IPS DF 4.7 (cell line): ENCODE results near the gene SOCS6.
"Not testable (repeated sequence)": the region's sequence is repeated elsewhere in the genome, so short reads cannot be mapped to it uniquely, and the experiment has no call there.

Source experiments
- DNase-seq: peaks from one replicate; pipeline ENCODE4 v3.0.0-alpha.2; 2013; ENCODE audit warnings: low spot score; ENCODE audit errors: extremely low read depth

Gene SOCS6

DNA sequence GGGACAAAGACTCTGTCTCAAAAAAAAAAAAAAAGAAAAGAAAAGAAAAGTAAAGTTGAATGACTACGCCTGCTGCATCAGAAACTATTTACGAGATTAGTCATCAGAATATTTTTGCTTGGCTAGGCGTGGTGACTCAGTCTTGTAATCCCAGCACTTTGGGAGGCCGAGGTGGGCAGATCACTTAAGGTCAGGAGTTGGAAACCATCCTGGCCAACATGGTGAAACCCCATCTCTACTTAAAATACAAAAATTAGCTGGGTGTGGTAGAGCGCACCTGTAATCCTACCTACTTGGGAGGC lies 69.2 kb downstream of the SOCS6 start:
- DNase-seq: not testable (repeated sequence)

DNA sequence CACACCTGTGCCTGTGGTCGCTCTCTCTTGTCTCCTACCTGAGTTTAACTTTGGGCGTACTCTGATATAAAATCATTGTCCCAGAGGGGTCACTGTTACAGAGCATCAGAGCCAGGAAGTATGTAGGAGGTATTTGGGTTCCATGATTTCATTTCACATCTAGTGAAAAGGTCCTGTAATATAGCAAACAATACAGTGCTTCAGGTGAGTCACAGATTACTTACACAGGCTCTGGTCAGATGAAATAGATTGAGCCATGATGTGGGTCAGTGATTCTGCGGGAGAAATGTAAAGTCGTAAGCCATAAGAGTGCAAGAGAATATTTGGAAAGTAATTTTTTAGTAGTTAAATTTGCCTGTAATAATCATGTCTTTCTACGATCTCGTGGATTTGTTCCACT lies 70.2 kb downstream of the SOCS6 start:
- no peak for DNase-seq

- no peak for DNase-seq
Observed at GRCh38 chr18:70362258-70362657, 73.4 kb downstream of the SOCS6 start.

DNA sequence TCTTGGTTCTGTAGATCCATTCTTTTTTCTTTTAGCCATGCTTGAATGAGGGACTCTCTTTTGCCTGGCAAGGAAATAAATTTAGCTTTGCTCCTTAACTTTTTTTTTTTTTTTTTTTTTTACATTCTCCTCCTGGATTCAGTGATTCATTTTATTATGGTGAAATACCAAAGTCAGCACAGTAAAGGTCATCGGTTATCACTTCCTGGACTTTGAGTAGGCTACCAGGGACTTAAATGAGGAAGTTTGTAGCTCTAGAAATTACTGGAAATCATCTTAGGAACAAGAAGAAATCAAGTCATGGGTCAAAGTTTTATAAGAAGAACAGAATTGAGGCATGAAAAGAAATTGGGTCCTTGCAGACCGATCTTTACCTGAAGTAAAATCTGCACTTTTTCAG lies 75.0 kb downstream of the SOCS6 start:
- no peak for DNase-seq

GRCh38 chr18:70365361-70365760 lies 76.5 kb downstream of the SOCS6 start:
- DNase-seq: no peak

DNA sequence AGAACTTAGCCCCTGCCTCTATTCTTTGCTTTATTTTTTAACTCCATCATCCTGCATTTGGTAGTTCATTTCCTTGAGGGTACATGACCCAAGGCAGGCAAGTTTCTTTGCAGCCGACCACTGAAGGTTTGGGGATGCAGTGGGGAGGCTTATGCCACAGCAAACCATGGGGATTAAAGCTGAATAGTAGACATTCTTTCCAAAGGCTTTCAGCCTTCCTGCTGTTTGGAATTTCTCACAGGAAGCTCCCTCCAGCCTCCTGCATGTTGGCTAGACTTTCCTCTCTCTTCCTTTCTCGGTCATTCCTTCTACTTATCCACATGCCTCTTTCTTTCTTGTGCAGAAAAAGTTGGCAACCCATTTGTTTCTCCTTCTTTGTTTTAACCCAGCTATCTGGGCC lies 77.3 kb downstream of the SOCS6 start:
- DNase-seq: peak; percentile 68

- no peak for DNase-seq
Observed at GRCh38 chr18:70366670-70367069, 77.8 kb downstream of the SOCS6 start.

- DNase-seq: not testable (repeated sequence)
Observed at GRCh38 chr18:70367344-70367743, 78.5 kb downstream of the SOCS6 start.

- no peak for DNase-seq
Observed at GRCh38 chr18:70368903-70369302, 80.1 kb downstream of the SOCS6 start.

GRCh38 chr18:70370762-70371733 lies 82.2 kb downstream of the SOCS6 start:
- no peak for DNase-seq

DNA sequence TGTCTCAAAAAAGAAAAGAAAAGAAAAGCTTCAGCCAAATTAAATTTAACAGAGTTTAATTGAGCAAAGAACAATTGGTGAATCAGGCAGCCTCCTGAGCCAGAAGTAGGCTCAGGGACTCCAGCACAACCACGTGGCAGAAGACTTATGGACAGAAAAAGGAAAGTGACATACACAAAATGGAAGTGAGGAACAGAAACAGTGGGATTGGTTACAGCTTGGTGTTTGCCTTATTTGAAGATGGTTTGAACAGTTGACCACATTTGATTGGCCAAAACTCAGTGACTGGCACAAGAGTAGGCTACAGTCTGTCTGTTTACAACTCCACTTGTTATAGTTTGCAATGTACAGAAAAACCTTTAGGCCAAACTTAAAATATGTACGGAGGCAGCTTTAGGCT lies 83.1 kb downstream of the SOCS6 start:
- no peak for DNase-seq

GRCh38 chr18:70372450-70373041 lies 83.7 kb downstream of the SOCS6 start:
- no peak for DNase-seq

GRCh38 chr18:70373042-70373519 lies 84.2 kb downstream of the SOCS6 start:
- no peak for DNase-seq

GRCh38 chr18:70374154-70374553 lies 85.3 kb downstream of the SOCS6 start:
- DNase-seq: no peak

DNA sequence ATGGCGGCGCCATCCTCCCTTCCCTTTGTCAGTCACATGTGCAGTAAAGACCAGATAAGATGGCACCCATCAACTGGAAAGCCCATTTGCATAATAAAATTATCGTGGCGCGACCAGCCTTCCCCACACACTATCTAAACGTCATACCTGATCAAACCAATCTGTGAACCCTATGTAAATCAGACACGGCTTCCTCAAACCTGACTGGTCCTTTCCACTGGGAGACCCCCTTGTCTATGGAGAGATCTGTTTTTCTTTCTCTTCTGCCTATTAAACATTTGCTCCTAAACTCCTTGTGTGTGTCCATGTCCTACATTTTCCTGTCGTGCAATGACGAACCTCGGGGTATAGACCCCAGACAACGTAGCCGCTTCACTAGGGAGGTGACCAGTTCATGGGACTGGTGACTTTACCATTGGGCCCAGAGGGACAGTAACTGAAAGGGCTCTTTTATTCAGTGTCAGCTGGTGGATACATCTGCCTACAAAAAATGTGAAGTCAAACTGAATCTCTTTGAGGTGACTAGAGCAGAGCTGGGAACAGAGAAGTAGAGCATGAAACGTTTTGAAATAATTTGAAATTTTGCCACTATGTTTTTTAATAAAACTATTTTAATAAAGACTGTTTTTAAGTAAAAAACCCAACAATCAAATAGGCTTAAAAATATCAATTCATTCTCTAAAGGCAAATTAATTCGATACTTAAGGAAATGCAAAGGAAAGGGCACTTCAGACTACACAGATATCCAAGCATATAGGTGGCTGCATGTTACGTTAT lies 87.5 kb downstream of the SOCS6 start:
- no peak for DNase-seq

DNA sequence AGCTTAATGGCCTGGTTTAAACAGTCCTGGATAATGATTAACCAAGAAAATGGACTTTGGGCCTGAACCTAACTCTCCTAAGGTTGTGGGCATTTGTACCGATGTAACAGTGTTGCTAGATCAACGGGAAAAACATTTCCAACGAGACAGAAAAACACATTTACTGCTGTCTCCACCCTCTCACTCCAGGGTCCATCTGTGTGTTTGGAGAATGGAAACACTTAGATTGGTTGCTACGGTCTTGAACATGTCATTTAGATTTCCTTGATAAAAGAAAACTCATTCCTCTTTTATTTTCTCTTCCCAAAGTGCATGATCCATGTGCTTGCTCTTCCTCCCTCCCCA lies 88.0 kb downstream of the SOCS6 start:
- no peak for DNase-seq

DNA sequence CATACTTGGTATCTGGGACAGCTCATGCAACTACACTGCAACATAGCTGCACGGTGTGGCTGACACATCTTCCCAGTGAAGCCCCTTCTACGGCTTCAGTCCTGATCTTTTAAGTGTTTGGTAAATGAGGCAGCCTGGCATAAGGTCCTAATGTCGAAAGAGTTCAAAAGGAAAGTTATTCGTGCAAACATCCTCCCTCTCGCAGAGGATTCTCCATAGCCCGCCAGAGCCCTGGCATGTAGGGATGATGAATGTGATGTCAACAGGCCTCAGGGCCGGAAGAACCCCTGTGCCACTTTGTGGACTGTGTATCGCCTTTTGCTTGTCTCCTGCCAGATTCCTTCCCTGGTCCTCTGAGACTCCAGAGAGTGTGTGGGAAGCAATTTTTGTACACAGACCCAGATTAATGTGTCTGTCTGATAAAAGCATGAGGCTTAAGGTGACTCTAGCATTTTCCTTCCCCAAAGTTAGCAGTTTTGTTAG lies 88.5 kb downstream of the SOCS6 start:
- DNase-seq: no peak

DNA sequence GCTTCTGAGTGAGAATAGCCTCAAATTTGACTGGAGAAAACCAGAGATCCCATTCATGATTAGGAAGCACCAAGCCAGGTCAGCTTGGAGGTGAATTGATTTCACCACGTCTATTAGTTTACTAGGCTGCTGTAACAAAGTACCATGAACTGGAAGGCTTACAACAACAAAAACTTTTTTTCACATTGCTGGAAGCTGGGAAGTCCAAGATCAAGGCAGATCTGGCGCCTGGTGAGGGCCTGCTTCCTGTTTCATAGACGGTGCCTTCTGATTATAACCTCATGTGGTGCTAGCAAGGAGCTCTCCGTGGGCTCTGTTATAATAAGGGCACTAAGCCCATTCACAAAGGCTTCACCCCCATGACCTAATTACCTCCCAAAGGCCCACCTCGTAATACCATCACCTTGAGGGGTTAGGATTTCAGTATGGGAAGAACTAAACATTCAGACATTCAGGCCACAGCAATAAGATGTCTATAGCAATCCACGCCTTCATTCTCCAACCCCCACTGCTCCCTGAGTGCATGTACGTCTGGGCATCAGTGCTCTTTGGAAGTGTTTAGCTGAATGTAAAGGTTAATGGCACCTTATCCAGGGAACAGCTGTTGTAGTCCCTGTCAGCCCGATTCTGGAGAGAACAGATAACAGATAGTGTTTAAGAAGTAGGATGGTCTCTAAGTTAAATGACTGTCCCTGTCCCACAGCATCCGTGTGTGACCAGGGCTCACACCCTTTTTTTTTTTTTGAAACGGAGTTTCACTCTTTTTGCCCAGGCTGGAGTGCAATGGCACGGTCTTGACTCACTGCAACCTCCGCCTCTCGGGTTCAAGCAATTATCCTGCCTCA lies 89.2 kb downstream of the SOCS6 start:
- no peak for DNase-seq
